Measurements from ENCODE around the gene C19orf44. TPM values are rescaled to one million over a fixed set of nuclear protein-coding genes. Genes with fewer than 3 reads are reported as not detected.

The C19orf44 gene
- total and polyA plus RNA-seq, 2 of the 4 experiments (the other 2 are of a cell fraction), result 1.4 to 3.8 TPM

DNA sequence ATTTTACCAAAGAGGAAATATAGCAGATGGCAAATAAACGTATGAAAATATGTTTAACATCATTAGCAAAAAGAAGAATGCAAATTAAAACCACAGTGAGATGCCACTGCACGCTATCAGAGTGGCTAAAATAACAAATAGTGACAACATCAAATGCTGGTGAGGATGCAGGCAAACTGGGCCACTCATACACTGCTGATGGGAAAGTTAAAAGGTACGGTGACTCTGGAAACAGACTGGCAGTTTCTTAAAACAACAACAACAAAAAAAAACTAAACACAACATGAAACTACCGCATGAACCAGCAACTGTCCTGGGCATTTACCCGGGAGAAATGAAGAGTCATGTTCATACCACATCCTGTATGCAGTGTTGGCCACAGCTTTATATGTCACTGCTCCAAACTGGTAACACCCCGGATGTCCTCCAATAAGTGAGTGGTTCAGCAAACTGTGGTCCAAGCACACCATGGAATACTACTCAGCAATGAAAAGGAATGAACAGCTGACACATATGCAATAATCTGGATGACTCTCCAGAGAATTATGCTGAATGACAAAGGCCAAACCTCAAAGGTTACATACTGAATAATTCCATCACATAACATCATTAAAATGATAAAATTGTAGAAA is 46.7 kb upstream of the C19orf44 start:
- no peak for ATAC-seq (ENCODE audit: low read depth)
- Histone ChIP-seq H3K4me1 (ENCODE audit: control insufficient read depth, insufficient read depth, low read length) (peaks cover 16% of the 10 kb centered on the region), H3K4ac (ENCODE audit: low read depth, low read length) (no peak overlapping the region), H4K5ac (ENCODE audit: low read depth, low read length) (no peak overlapping the region), H2AFZ (replicated peaks; ENCODE audit: low read length, poor library complexity) (no peak overlapping the region), H3K4me3 (ENCODE audit: insufficient read depth, low read depth, low read length) (no peak overlapping the region), H4K8ac (ENCODE audit: low read depth in 2 of 2, low read length in 2 of 2) (no peak overlapping the region), H3K9ac (ENCODE audit: low read depth, low read length) (no peak overlapping the region), H3K36me3 (ENCODE audit: control insufficient read depth, insufficient read depth, low read length) (no peaks in the 10 kb centered on the region), H3K27ac (ENCODE audit: insufficient read depth, low read length) (no peak overlapping the region), H2BK15ac (ENCODE audit: low read depth, low read length) (no peak overlapping the region), H2BK5ac (ENCODE audit: low read depth, low read length, poor library complexity, severe bottlenecking) (no peak overlapping the region), H4K91ac (ENCODE audit: insufficient read depth, low read depth, low read length) (no peak overlapping the region), H2AK5ac (ENCODE audit: low read depth, low read length) (no peak overlapping the region), H2AK9ac (replicated peaks; ENCODE audit: low read depth, low read length, poor library complexity) (no peak overlapping the region), H2BK20ac (ENCODE audit: low read depth, low read length) (no peak overlapping the region), H3K14ac (replicated peaks; ENCODE audit: low read depth, low read length) (no peak overlapping the region), H3K27me3 (ENCODE audit: control insufficient read depth, insufficient read depth, low read length) (no peaks in the 10 kb centered on the region), H3K9me3 (ENCODE audit: control insufficient read depth, insufficient read depth, low read length) (no peaks in the 10 kb centered on the region), H2BK120ac (ENCODE audit: low read depth, low read length) (no peak overlapping the region), H3K4me2 (ENCODE audit: low read depth, low read length) (no peak overlapping the region), H3K9me1 (ENCODE audit: insufficient read depth, low read length) (peaks cover 24% of the 10 kb centered on the region), H3K56ac (ENCODE audit: extremely low read depth, insufficient read depth, low read length) (no peak overlapping the region), H3K23ac (ENCODE audit: low read depth, low read length) (no peak overlapping the region), H4K20me1 (ENCODE audit: insufficient read depth, low read length) (peaks cover 58% of the 10 kb centered on the region), H3K79me1 (ENCODE audit: low read depth in 1 of 2, low read length in 2 of 2) (peaks cover 22 to 81% of the 10 kb centered on the region in 2 experiments), H3K18ac (ENCODE audit: low read depth, low read length) (no peak overlapping the region)
- BruUV-seq (replicated peaks), result no TSS peak
- dilution Hi-C loops (cut with HindIII; ENCODE audit: low sequenced_read_pairs, unreplicated experiment), result no loop called here
- in situ Hi-C loops (cut with MboI; ENCODE audit: low sequenced_read_pairs), result no loop called here
- CTCF ChIA-PET, result no interaction called here
- POLR2A ChIA-PET (ENCODE audit: unreplicated experiment), result no interaction called here
- intact Hi-C loops (cut with micrococcal nuclease), result no loop called here
- no CpG with 5 or more reads among the region's 6 CpGs for WGBS, 2 experiments (ENCODE audit: extremely low coverage in 2 of 2, insufficient read length in 1 of 2)
- DNase-seq, result peak; percentile 19
- TF ChIP-seq, protein P1, sequence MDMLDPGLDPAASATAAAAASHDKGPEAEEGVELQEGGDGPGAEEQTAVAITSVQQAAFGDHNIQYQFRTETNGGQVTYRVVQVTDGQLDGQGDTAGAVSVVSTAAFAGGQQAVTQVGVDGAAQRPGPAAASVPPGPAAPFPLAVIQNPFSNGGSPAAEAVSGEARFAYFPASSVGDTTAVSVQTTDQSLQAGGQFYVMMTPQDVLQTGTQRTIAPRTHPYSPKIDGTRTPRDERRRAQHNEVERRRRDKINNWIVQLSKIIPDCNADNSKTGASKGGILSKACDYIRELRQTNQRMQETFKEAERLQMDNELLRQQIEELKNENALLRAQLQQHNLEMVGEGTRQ (IDR thresholded peaks at IDR 0.05; ENCODE audit: low read depth, low read length), result peak; percentile 14; the same call in 1 of the 2 replicates
- TF ChIP-seq SMC3 (IDR thresholded peaks at IDR 0.05; ENCODE audit: low read depth, low read length), result no peak

Measured in IMR-90 (cell line).